ENCODE measurements around the gene SLC12A5.

GRCh38 chr20:45991616-45992015 lies 37.4 kb upstream of the SLC12A5 start:
- TF ChIP-seq CTCF (conservative IDR thresholded peaks at IDR 0.05) (no peak), ZFX (IDR thresholded peaks at IDR 0.05) (no peak)

All from C4-2B (cell line).